ENCODE measurements around the gene ERC1. TPM values are rescaled to one million over a fixed set of nuclear protein-coding genes. Genes with fewer than 3 reads are reported as not detected.
"Not testable (repeated sequence)": the region's sequence is repeated elsewhere in the genome, so short reads cannot be mapped to it uniquely, and the experiment has no call there.

The ERC1 gene
- polyA plus RNA-seq, 6 donors from 2014 or later: 6.9 to 26.2 (median 17.9) TPM

- peak; percentile 98 for ATAC-seq (ENCODE audit: low read depth in 2 of 2)
- peak; percentile 67 for DNase-seq
- H3K27ac Mint-ChIP-seq: no peak overlapping the region
- no peak overlapping the region for H3K4me3 Mint-ChIP-seq
- peaks cover 12 to 27% (median 17%) of the 10 kb centered on the region in 3 donors for H3K4me1 Mint-ChIP-seq
- no peaks in the 10 kb centered on the region for H3K9me3 Mint-ChIP-seq
- H3K36me3 Mint-ChIP-seq: no peaks in the 10 kb centered on the region
- H3K27me3 Mint-ChIP-seq: no peaks in the 10 kb centered on the region
Measured at GRCh38 chr12:1204581-1205121, 213.6 kb downstream of the ERC1 start.

DNA sequence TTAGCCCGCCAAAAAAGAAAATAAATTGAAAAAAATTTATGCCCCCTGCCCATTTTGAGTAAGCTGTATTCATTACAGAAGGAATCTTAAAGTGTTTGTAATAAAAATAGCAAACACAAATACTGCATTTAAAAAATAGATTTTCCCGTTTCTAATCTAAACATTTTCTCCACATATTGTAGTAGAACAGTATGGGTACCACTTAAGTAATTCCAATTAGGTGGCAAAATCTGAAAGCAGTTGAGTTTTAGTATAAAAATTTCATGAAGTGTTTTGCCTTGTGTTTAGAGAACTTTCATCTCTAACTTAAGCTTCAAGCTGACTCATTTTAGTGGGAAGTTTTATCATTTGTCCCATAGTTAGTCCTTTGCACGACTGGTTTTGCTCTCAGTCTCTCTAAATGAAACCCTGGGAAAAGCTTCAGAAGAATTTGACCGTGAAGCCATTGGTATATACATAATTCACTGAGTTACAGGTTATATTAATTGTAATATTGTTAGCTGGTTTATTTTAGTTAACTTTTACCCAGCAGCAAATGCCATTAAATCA is 214.6 kb downstream of the ERC1 start:
- H3K9me3 Mint-ChIP-seq: no peaks in the 10 kb centered on the region
- no peaks in the 10 kb centered on the region for H3K27me3 Mint-ChIP-seq
- DNase-seq (no peak), ATAC-seq (ENCODE audit: low read depth in 2 of 2) (no peak)
- peaks cover 18 to 27% (median 21%) of the 10 kb centered on the region in 3 donors for H3K4me1 Mint-ChIP-seq
- no peaks in the 10 kb centered on the region for H3K36me3 Mint-ChIP-seq
- H3K4me3 Mint-ChIP-seq: peak overlapping the region in 4 of 8 donors; percentile 55 to 63 (median 58)
- H3K27ac Mint-ChIP-seq: peak overlapping the region in 4 of 6 donors; percentile 76 to 95 (median 88)

- Mint-ChIP-seq H3K4me3 (peak overlapping the region in 6 of 8 donors; percentile 7 to 63 (median 31)), H3K36me3 (no peaks in the 10 kb centered on the region), H3K27ac (peak overlapping the region in 5 of 6 donors; percentile 76 to 95 (median 87)), H3K4me1 (peaks cover 20 to 27% (median 21%) of the 10 kb centered on the region in 3 donors), H3K9me3 (no peaks in the 10 kb centered on the region), H3K27me3 (no peaks in the 10 kb centered on the region)
- ATAC-seq (ENCODE audit: low read depth in 2 of 2): no peak
- no peak for DNase-seq
Measured at GRCh38 chr12:1206118-1206734, 215.2 kb downstream of the ERC1 start.

DNA sequence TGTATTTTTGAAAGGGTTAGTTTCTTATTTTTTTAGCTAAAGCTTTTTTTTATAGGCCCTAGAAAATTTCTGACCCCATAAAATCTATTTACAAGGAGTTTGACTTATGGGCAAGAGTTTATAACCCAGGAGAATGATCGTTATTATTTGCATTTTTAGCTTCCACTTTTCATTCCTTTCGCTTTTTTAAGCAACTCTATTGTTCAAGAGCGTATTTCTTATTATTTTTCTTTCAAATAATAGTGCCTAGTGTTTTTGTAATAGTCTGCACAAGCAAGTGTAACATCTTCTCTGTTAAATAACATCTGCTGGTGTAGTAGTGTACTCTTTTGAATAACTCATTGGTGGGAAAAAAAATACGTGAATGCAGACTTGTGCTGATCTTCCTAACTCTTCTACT is 216.3 kb downstream of the ERC1 start:
- Mint-ChIP-seq H3K9me3 (no peaks in the 10 kb centered on the region), H3K36me3 (no peaks in the 10 kb centered on the region), H3K4me3 (peak overlapping the region in 4 of 8 donors; percentile 0 to 51 (median 38)), H3K4me1 (peaks cover 17 to 27% (median 20%) of the 10 kb centered on the region in 3 donors), H3K27ac (peak overlapping the region in 3 of 6 donors; percentile 27 to 75 (median 70)), H3K27me3 (no peaks in the 10 kb centered on the region)
- no peak for DNase-seq
- no peak for ATAC-seq (ENCODE audit: low read depth in 2 of 2)

DNA sequence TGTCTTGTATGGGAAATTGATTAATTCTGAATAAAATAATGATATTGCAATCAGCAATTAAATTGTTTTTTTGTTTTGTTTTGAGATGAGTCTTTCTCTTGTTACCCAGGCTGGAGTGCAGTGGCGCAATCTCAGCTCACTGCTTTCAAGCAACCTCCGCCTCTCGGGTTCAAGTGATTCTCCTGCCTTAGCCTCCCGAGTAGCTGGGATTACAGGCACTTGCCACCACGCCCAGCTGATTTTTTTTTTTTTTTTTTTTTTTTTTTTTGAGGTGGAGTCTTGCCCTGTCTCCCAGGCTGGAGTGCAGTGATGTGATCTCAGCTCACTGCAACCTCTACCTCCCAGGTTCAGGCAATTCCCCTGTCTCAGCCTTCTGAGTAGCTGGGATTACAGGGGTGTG is 217.7 kb downstream of the ERC1 start:
- Mint-ChIP-seq H3K27ac (peak overlapping the region in 2 of 6 donors; percentile 56 to 66), H3K4me3 (peak overlapping the region in 1 of 8 donors; percentile 48)

GRCh38 chr12:1212526-1212925 is 221.5 kb downstream of the ERC1 start:
- no peaks in the 10 kb centered on the region for H3K9me3 Mint-ChIP-seq

More for the DNA sequence above, 217.7 kb downstream of the ERC1 start:
- not testable (repeated sequence) for ATAC-seq (ENCODE audit: low read depth in 2 of 2); H3K9me3 Mint-ChIP-seq; H3K27me3 Mint-ChIP-seq; DNase-seq; H3K36me3 Mint-ChIP-seq
- H3K4me1 Mint-ChIP-seq: peaks cover 17 to 27% (median 20%) of the 10 kb centered on the region in 3 donors

DNA sequence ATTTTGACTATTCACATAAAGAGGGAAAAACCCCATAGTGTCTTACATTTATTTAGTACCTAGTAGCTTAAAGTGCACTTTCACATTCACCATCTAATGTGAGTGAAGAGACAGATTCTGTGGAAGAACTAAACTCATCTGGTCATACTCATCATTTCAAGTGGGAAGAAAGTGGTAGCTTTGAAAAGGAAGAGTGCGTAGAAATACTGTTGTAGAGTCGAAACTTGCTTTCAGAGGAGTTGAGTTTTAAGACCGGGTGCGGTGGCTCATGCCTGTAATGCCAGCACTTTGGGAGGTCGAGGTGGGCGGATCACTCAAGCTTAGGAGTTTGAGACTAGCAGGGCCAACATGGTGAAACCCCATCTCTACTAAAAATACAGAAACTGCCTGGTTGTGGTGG is 222.2 kb downstream of the ERC1 start:
- H3K4me3 Mint-ChIP-seq: no peak overlapping the region
- H3K4me1 Mint-ChIP-seq: peaks cover under 1 to 8% (median 4%) of the 10 kb centered on the region in 3 donors
- DNase-seq (no peak), ATAC-seq (ENCODE audit: low read depth in 2 of 2) (no peak)
- no peaks in the 10 kb centered on the region for H3K36me3 Mint-ChIP-seq
- no peaks in the 10 kb centered on the region for H3K9me3 Mint-ChIP-seq
- H3K27me3 Mint-ChIP-seq: no peaks in the 10 kb centered on the region
- H3K27ac Mint-ChIP-seq: peak overlapping the region in 1 of 6 donors; percentile 58

More at GRCh38 chr12:1212526-1212925, 221.5 kb downstream of the ERC1 start:
- Mint-ChIP-seq H3K4me3 (peak overlapping the region in 1 of 8 donors; percentile 52), H3K27me3 (no peaks in the 10 kb centered on the region), H3K27ac (no peak overlapping the region), H3K4me1 (peaks cover 6 to 10% (median 8%) of the 10 kb centered on the region in 3 donors), H3K36me3 (no peaks in the 10 kb centered on the region)
- DNase-seq (no peak), ATAC-seq (ENCODE audit: low read depth in 2 of 2) (no peak)

DNA sequence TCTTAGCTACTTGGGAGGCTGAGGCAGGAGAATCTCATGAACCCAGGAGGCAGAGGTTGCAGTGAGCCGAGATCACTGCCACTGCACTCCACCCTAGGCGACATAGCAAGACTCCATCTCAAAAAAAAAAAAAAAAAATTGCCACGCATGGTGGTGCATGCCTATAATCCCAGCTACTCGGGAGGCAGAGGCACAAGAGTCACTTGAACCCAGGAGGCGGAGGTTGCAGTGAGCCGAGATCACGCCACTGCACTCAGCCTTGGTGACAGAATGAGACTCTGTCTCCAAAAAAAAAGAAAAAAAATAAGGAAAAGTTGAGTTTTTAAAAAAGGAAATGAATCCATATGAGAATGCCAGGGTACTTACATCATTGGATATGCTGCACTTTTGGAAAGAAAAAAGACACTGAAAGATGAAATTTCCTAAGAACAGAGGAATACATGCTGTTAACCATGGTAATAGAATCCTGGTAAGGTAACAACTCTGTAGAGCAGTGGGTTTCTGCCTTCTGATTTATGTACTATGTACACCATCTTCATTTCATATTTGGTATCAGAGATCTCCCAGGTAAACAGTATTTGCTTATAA is 222.7 kb downstream of the ERC1 start:
- no peaks in the 10 kb centered on the region for H3K9me3 Mint-ChIP-seq
- peaks cover 0 to 8% (median 4%) of the 10 kb centered on the region in 3 donors for H3K4me1 Mint-ChIP-seq
- no peaks in the 10 kb centered on the region for H3K36me3 Mint-ChIP-seq
- no peak for ATAC-seq (ENCODE audit: low read depth in 2 of 2)
- no peak for DNase-seq
- H3K27ac Mint-ChIP-seq: peak overlapping the region in 1 of 6 donors; percentile 40
- H3K27me3 Mint-ChIP-seq: no peaks in the 10 kb centered on the region
- peak overlapping the region in 1 of 8 donors; percentile 13 for H3K4me3 Mint-ChIP-seq

DNA sequence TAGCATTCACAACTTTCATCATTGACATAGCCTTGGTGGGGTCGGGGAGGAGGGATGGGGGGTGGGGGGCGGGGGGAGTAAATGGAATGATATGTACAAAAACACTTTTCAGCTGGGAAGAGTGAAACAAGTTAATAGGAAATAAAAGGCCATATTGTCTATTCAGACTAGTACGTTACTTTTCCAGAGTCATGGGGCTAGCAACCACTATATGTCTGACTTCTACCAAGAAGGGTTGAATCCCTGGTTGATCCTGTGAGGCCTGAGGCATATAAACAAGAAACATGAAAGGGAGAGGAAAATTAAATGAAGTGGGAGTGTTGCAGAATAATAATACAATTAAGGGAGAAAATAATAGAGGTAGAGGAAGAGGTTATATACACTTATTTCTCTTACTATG is 225.5 kb downstream of the ERC1 start:
- no peaks in the 10 kb centered on the region for H3K27me3 Mint-ChIP-seq
- DNase-seq (no peak), ATAC-seq (ENCODE audit: low read depth in 2 of 2) (no peak)
- H3K4me3 Mint-ChIP-seq: no peak overlapping the region
- no peak overlapping the region for H3K27ac Mint-ChIP-seq
- no peaks in the 10 kb centered on the region for H3K4me1 Mint-ChIP-seq
- H3K9me3 Mint-ChIP-seq: no peaks in the 10 kb centered on the region
- H3K36me3 Mint-ChIP-seq: no peaks in the 10 kb centered on the region

DNA sequence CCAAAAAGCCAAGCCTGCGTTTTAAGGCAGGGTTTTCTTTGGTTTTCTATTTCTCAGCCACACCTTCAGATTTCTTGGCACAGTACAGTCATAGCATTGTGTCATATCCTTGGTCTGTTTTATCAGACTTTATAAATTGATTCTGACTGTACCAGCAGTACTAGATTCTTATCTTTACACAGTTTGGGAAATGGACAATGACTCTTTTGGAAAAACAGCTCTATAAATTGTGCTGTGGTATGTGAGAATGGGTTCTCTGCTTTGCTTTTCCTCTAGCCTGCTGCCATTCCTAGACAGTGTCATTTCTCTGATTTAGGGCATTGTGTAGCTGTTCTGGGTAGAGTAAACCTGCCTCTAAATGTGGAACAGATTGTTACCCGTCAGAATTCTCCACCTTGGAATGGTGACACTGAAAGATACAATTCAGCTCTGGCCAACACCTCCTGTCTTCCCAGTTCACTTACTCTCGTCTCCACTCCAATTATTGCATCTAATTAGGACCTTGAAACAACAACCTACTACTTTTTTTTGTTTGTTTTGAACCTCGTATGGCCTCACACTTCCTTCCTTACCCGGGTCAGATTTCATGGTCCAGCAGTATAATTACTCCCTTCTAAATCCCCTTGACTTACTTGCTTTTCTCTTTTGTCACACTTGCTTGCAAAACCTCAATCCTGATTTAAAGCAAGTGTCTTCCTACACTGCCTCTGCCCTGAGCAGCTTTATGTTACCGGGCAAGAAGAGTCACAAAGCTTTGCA is 226.3 kb downstream of the ERC1 start:
- H3K4me3 Mint-ChIP-seq: no peak overlapping the region
- H3K27ac Mint-ChIP-seq: no peak overlapping the region
- DNase-seq (no peak), ATAC-seq (ENCODE audit: low read depth in 2 of 2) (no peak)
- H3K4me1 Mint-ChIP-seq: no peaks in the 10 kb centered on the region
- no peaks in the 10 kb centered on the region for H3K27me3 Mint-ChIP-seq
- H3K36me3 Mint-ChIP-seq: no peaks in the 10 kb centered on the region
- no peaks in the 10 kb centered on the region for H3K9me3 Mint-ChIP-seq

- ATAC-seq (ENCODE audit: low read depth in 2 of 2): no peak
- no peak for DNase-seq
- Mint-ChIP-seq H3K36me3 (peaks cover 0 to 4% of the 10 kb centered on the region in 2 donors), H3K27ac (no peak overlapping the region), H3K27me3 (no peaks in the 10 kb centered on the region), H3K4me1 (no peaks in the 10 kb centered on the region), H3K4me3 (no peak overlapping the region), H3K9me3 (no peaks in the 10 kb centered on the region)
Measured at GRCh38 chr12:1218369-1218768, 227.3 kb downstream of the ERC1 start.

DNA sequence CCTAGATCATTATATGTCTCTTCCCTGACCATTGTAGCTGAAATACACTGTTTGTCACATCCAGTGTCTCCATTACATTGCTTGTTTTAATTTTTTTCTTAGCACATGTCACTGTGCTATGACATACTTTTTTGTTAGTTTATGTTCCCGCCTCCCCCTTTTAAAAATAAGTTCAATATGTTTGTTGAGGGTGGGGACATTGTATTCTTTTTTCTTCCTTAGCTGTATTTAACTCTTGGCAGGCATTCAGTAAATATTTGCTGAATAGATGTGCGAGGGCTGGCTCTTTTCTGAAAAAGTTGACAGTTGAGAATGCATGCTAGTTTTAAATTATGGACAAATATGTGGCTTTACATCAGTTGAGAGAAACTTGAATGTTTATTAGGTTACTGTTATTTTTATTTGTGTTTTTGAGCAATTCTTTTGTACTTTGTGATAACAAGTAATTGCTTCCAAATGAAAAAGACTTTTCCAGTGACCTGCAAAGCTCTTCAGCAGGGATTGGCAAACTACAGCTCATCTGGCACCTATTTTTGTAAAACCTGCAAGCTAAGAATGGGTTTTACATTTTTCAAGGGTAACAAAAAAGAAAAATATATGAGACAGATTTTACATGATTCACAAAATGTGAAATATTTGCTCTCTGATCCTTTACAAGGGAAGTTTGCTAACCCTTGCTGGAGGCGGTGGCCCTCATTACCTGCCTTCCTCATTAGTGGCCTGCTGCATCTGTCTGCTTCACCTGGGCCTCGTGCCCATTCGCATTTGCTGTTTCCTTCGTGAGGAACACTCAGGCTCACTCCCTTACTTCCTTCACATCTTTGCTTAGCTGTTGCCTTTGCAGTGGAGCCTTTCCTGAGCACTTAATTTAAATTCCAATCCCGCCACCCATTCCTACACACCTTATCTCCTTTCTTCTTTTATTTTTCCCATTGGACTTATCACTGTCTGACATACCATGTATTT is 229.4 kb downstream of the ERC1 start:
- Mint-ChIP-seq H3K27ac (no peak overlapping the region), H3K27me3 (no peaks in the 10 kb centered on the region), H3K4me1 (no peaks in the 10 kb centered on the region), H3K36me3 (peaks cover 0 to 5% of the 10 kb centered on the region in 2 donors), H3K4me3 (no peak overlapping the region), H3K9me3 (no peaks in the 10 kb centered on the region)
- no peak for DNase-seq
- ATAC-seq (ENCODE audit: low read depth in 2 of 2): no peak

Measured in naive B cell (primary cell).